Neural progenitor cell (in vitro differentiated cells): ENCODE data around the gene KCNC3. TPM values are rescaled to one million over a fixed set of nuclear protein-coding genes. Genes with fewer than 3 reads are reported as not detected.
A peak's percentile ranks its signal among the peaks of the same experiment; 100 is the strongest.

ENCODE experiments used
- DNase-seq: peaks from one replicate; pipeline ENCODE4 v3.0.0-alpha.2; 2016; ENCODE audit warnings: low spot score
- H2AFZ ChIP-seq: fragments of 200-600 bp; sonication (generic); replicated peaks from 2 replicates; pipeline ENCODE4 v1.6.1; 2016; ENCODE audit warnings: antibody characterized with exemption
- H3F3A ChIP-seq: fragments of 200-600 bp; sonication (generic); 2 replicates; pipeline ENCODE4 v1.6.1; 2016; ENCODE audit warnings: antibody characterized with exemption, low read depth
- H3K27ac ChIP-seq: fragments of 200-600 bp; sonication (generic); 2 replicates; pipeline ENCODE4 v1.5.1; 2016; ENCODE audit warnings: mild to moderate bottlenecking
- H3K27me3 ChIP-seq: fragments of 200-600 bp; sonication (generic); 2 replicates; pipeline ENCODE4 v1.6.1; 2016; ENCODE audit warnings: mild to moderate bottlenecking, moderate library complexity
- H3K36me3 ChIP-seq: fragments of 200-600 bp; sonication (generic); 2 replicates; pipeline ENCODE4 v1.5.1; 2016
- H3K4me1 ChIP-seq: fragments of 200-600 bp; sonication (generic); 2 replicates; pipeline ENCODE4 v1.6.1; 2016; ENCODE audit warnings: mixed run types
- H3K4me2 ChIP-seq: fragments of 200-600 bp; sonication (generic); 2 replicates; pipeline ENCODE4 v1.6.1; 2016
- H3K4me3 ChIP-seq: fragments of 200-600 bp; sonication (generic); 2 replicates; pipeline ENCODE4 v1.5.1; 2016
- H3K79me2 ChIP-seq: fragments of 200-600 bp; sonication (generic); 2 replicates; pipeline ENCODE4 v1.6.1; 2016; ENCODE audit warnings: low read depth
- H3K9ac ChIP-seq: fragments of 200-600 bp; sonication (generic); 2 replicates; pipeline ENCODE4 v1.6.1; 2016
- H3K9me3 ChIP-seq: fragments of 200-600 bp; sonication (generic); 2 replicates; pipeline ENCODE4 v1.5.1; 2016; ENCODE audit warnings: low read depth
- H4K20me1 ChIP-seq: fragments of 200-600 bp; sonication (generic); 2 replicates; pipeline ENCODE4 v1.6.1; 2016; ENCODE audit warnings: low read depth
- H3K27ac Mint-ChIP-seq: 3 replicates; pipeline ENCODE4 v1.8.0; 2021; ENCODE audit warnings: mixed read lengths
- H3K27me3 Mint-ChIP-seq: 2 replicates; pipeline ENCODE4 v1.8.0; 2022; ENCODE audit warnings: low read depth, mild to moderate bottlenecking, inconsistent platforms, moderate library complexity, mixed read lengths; ENCODE audit not compliant: insufficient read depth
- H3K36me3 Mint-ChIP-seq: 3 replicates; pipeline ENCODE4 v1.8.0; 2021; ENCODE audit warnings: mixed read lengths
- H3K4me1 Mint-ChIP-seq: 3 replicates; pipeline ENCODE4 v1.8.0; 2021; ENCODE audit warnings: mixed read lengths
- H3K4me3 Mint-ChIP-seq: 3 replicates; pipeline ENCODE4 v1.8.0; 2021; ENCODE audit warnings: mild to moderate bottlenecking, moderate library complexity, mixed read lengths
- H3K9me3 Mint-ChIP-seq: 3 replicates; pipeline ENCODE4 v1.8.0; 2020; ENCODE audit warnings: mixed read lengths
- EZH2 ChIP-seq: fragments of 200-600 bp; sonication (generic); IDR thresholded peaks from 2 replicates; pipeline ENCODE4 v1.6.1; 2017; ENCODE audit warnings: antibody characterized with exemption, mild to moderate bottlenecking, moderate library complexity
- EZH2phosphoT487 ChIP-seq: fragments of 200-600 bp; sonication (generic); IDR thresholded peaks from 2 replicates; pipeline ENCODE4 v1.6.1; 2017; ENCODE audit warnings: antibody characterized with exemption
- total RNA-seq: library from RNA; depleted of rRNA; stranded (reverse); fragments of >200 nt; gene quantifications from 2 replicates; pipeline ENCODE4 v1.2.3, GENCODE V29; 2015; ENCODE audit warnings: low replicate concordance
- TF ChIP-seq, protein P1 (sequence below): fragments of 200-600 bp; sonication (generic); IDR thresholded peaks from 2 replicates; pipeline ENCODE4 v1.5.1; 2017; ENCODE audit warnings: antibody characterized with exemption, mild to moderate bottlenecking

Gene KCNC3
- 0.41 and 1.2 TPM in 2 replicates for total RNA-seq

DNA sequence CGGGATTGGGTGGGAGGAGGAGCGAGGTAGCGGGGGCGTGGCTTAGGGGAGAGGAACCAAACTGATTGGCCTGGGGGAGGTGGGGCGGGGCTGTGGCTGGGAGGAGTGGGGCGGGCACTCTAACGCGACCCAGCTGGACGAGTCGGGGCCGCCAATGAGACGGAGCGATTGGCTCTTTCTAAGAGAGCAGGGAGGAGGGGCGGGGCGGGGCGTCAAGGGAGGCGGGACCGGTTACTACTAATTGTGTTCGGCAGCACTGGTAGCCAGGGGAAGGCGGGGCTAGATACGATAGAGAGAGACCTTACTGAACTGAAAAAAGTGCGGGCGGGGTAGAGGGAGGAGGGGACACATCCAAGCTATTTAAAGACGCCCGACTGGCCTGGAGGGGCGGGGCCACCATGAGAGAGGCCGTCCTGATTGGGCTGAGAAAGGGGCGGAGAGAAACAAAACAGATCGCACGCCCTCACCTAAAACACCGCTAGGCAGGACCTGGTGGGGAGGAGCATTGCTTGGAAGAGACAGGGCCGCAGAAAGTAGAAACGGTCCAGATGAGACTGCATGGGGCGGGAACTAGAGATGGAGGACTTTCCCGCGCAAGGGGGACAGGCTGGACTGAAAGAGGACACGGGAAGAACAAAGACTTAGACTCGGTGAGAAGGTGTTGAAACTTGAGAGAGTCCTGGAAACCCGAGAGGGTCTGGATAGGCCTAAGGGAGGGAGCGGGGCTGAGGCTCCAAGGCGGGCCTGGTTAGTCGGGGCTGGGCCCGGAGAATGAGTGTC is at the start of gene KCNC3:
KCNC3 (minus strand) TSS at position 232 of the 780 bp plus-strand sequence. CDS start 295 bp downstream, outside the sequence.
- Histone ChIP-seq H3K4me3 (peak within 1 kb of the TSS; percentile 62), H3K9ac (peak within 1 kb of the TSS; percentile 18), H3K4me1 (peaks cover 13% of the 10 kb centered on the region), H3K4me2 (peak within 1 kb of the TSS; percentile 92), H3K27me3 (peaks cover 29% of the 10 kb centered on the region), H3K79me2 (peaks cover 16% of the 10 kb centered on the region), H3K9me3 (no peaks in the 10 kb centered on the region), H2AFZ (no peak within 1 kb of the TSS), H4K20me1 (peaks cover 44% of the 10 kb centered on the region), H3K27ac (peak within 1 kb of the TSS; percentile 69), H3F3A (peaks cover 42% of the 10 kb centered on the region), H3K36me3 (no peaks in the 10 kb centered on the region)
- TF ChIP-seq, protein P1, sequence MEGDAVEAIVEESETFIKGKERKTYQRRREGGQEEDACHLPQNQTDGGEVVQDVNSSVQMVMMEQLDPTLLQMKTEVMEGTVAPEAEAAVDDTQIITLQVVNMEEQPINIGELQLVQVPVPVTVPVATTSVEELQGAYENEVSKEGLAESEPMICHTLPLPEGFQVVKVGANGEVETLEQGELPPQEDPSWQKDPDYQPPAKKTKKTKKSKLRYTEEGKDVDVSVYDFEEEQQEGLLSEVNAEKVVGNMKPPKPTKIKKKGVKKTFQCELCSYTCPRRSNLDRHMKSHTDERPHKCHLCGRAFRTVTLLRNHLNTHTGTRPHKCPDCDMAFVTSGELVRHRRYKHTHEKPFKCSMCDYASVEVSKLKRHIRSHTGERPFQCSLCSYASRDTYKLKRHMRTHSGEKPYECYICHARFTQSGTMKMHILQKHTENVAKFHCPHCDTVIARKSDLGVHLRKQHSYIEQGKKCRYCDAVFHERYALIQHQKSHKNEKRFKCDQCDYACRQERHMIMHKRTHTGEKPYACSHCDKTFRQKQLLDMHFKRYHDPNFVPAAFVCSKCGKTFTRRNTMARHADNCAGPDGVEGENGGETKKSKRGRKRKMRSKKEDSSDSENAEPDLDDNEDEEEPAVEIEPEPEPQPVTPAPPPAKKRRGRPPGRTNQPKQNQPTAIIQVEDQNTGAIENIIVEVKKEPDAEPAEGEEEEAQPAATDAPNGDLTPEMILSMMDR = no peak
- TF ChIP-seq EZH2phosphoT487 (no peak), EZH2 (no peak)
- Mint-ChIP-seq H3K27ac (peak within 1 kb of the TSS; percentile 64), H3K4me3 (peak within 1 kb of the TSS; percentile 94), H3K4me1 (peaks cover 61% of the 10 kb centered on the region), H3K9me3 (peaks cover 3% of the 10 kb centered on the region), H3K36me3 (no peaks in the 10 kb centered on the region), H3K27me3 (peaks cover 42% of the 10 kb centered on the region)
- DNase-seq = peak; percentile 100

DNA sequence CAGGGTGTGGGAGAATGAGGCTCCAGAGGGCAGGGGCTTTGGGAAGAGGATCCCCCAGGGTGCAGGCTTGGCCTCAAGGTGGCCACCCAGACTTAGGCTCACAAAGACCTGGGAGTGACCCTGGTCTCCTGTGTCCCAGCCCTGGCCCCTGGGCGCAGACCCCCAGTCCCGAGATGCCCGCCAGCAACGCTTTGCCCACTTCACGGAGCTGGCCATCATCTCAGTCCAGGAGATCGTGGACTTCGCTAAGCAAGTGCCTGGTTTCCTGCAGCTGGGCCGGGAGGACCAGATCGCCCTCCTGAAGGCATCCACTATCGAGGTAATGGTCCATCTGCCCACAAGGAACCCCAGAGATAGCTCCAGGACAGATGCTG is 49.7 kb upstream of the KCNC3 start:
- TF ChIP-seq, protein P1 = no peak
- TF ChIP-seq EZH2 = no peak
- TF ChIP-seq EZH2phosphoT487 = no peak
- peak overlapping the region; percentile 9 for H3K4me3 Mint-ChIP-seq

DNA sequence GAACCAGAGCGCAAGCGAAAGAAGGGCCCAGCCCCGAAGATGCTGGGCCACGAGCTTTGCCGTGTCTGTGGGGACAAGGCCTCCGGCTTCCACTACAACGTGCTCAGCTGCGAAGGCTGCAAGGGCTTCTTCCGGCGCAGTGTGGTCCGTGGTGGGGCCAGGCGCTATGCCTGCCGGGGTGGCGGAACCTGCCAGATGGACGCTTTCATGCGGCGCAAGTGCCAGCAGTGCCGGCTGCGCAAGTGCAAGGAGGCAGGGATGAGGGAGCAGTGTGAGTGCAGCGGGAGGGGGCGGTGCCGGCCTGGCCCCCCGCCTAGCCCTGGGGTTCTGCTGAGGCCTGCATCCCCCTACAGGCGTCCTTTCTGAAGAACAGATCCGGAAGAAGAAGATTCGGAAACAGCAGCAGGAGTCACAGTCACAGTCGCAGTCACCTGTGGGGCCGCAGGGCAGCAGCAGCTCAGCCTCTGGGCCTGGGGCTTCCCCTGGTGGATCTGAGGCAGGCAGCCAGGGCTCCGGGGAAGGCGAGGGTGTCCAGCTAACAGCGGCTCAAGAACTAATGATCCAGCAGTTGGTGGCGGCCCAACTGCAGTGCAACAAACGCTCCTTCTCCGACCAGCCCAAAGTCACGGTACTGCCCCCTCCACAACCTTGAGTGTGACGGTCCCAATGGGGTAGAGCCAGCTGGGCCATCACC is 49.1 kb upstream of the KCNC3 start:
- H3K9me3 Mint-ChIP-seq = no peaks in the 10 kb centered on the region

More for the DNA sequence above, 49.7 kb upstream of the KCNC3 start:
- no peaks in the 10 kb centered on the region for H3K9me3 ChIP-seq
- H3K4me1 ChIP-seq = no peaks in the 10 kb centered on the region
- no peak for DNase-seq
- H3K4me2 ChIP-seq = no peak overlapping the region
- H3K4me3 ChIP-seq = no peak overlapping the region
- peaks cover 26% of the 10 kb centered on the region for H3F3A ChIP-seq
- peaks cover 12% of the 10 kb centered on the region for H3K4me1 Mint-ChIP-seq
- peaks cover 11% of the 10 kb centered on the region for H3K27me3 Mint-ChIP-seq
- H3K27me3 ChIP-seq = no peaks in the 10 kb centered on the region
- H3K79me2 ChIP-seq = no peaks in the 10 kb centered on the region
- H3K27ac ChIP-seq = no peak overlapping the region
- no peaks in the 10 kb centered on the region for H4K20me1 ChIP-seq
- H2AFZ ChIP-seq = no peak overlapping the region
- H3K36me3 Mint-ChIP-seq = peaks cover 22% of the 10 kb centered on the region
- no peaks in the 10 kb centered on the region for H3K9me3 Mint-ChIP-seq
- H3K9ac ChIP-seq = no peak overlapping the region
- no peak overlapping the region for H3K27ac Mint-ChIP-seq
- no peaks in the 10 kb centered on the region for H3K36me3 ChIP-seq

More for the DNA sequence above, 49.1 kb upstream of the KCNC3 start:
- Histone ChIP-seq H3K36me3 (no peaks in the 10 kb centered on the region), H4K20me1 (no peaks in the 10 kb centered on the region), H3K4me1 (no peaks in the 10 kb centered on the region), H3K79me2 (no peaks in the 10 kb centered on the region), H3K4me2 (no peak overlapping the region), H3K9ac (no peak overlapping the region), H2AFZ (no peak overlapping the region), H3K27me3 (no peaks in the 10 kb centered on the region), H3F3A (peaks cover 21% of the 10 kb centered on the region), H3K27ac (no peak overlapping the region), H3K9me3 (no peaks in the 10 kb centered on the region), H3K4me3 (no peak overlapping the region)
- Mint-ChIP-seq H3K36me3 (peaks cover 22% of the 10 kb centered on the region), H3K4me3 (peak overlapping the region; percentile 99), H3K4me1 (peaks cover 6% of the 10 kb centered on the region), H3K27ac (no peak overlapping the region), H3K27me3 (peaks cover 7% of the 10 kb centered on the region)
- TF ChIP-seq, protein P1 = no peak
- TF ChIP-seq EZH2phosphoT487 (no peak), EZH2 (no peak)
- DNase-seq = no peak
